HEK293T (cell line): Measurements from ENCODE around the gene AUNIP.

Experiments used
- CTCF ChIA-PET: fragments of 350-600 bp; formaldehyde crosslinking; extraction: SDS; loops from one replicate; lab custom pipeline; 2021; ENCODE audit warnings: antibody characterized with exemption, inconsistent platforms; lab: Yijun Ruan, JAX
- POLR2A ChIA-PET: fragments of 350-600 bp; formaldehyde crosslinking; extraction: SDS; loops from one replicate; lab custom pipeline; 2020; ENCODE audit warnings: antibody characterized with exemption, inconsistent platforms; lab: Yijun Ruan, JAX
- DNase-seq: peaks from one replicate; pipeline ENCODE4 v3.0.0; 2012; ENCODE audit warnings: mixed read lengths; ENCODE audit errors: extremely low spot score
- ARNT ChIP-seq: fragments of 450-650 bp; IDR thresholded peaks from 2 replicates; pipeline ENCODE4 v1.6.1; 2017; ENCODE audit warnings: mild to moderate bottlenecking
- BHLHE40 ChIP-seq: fragments of 450-650 bp; IDR thresholded peaks from 2 replicates; pipeline ENCODE4 v1.6.1; 2016; ENCODE audit warnings: mild to moderate bottlenecking, moderate library complexity, borderline replicate concordance
- CTBP1 ChIP-seq: fragments of 450-650 bp; IDR thresholded peaks from 2 replicates; pipeline ENCODE4 v1.6.1; 2016; ENCODE audit warnings: borderline replicate concordance
- ELF4 ChIP-seq: fragments of 450-650 bp; IDR thresholded peaks from 2 replicates; pipeline ENCODE4 v1.6.1; 2017; ENCODE audit warnings: antibody characterized with exemption
- FOXA1 ChIP-seq: fragments of 450-650 bp; IDR thresholded peaks from 2 replicates; pipeline ENCODE4 v1.6.1; 2016; ENCODE audit warnings: mild to moderate bottlenecking
- FOXK2 ChIP-seq: fragments of 450-650 bp; IDR thresholded peaks from 2 replicates; pipeline ENCODE4 v1.6.1; 2016; ENCODE audit warnings: mild to moderate bottlenecking
- FOXM1 ChIP-seq: fragments of 450-650 bp; IDR thresholded peaks from 2 replicates; pipeline ENCODE4 v1.6.1; 2017; ENCODE audit warnings: mild to moderate bottlenecking, borderline replicate concordance
- HDGF ChIP-seq: fragments of 450-650 bp; IDR thresholded peaks from 2 replicates; pipeline ENCODE4 v1.6.1; 2017; ENCODE audit warnings: antibody characterized with exemption, borderline replicate concordance
- L3MBTL2 ChIP-seq: fragments of 450-650 bp; conservative IDR thresholded peaks from 2 replicates; pipeline ENCODE4 v1.6.1; 2016; ENCODE audit warnings: mild to moderate bottlenecking
- LEF1 ChIP-seq: fragments of 450-650 bp; IDR thresholded peaks from 2 replicates; pipeline ENCODE4 v1.6.1; 2017; ENCODE audit warnings: mild to moderate bottlenecking, borderline replicate concordance
- NFRKB ChIP-seq: fragments of 450-650 bp; IDR thresholded peaks from 2 replicates; pipeline ENCODE4 v1.6.1; 2016; ENCODE audit warnings: mild to moderate bottlenecking, moderate library complexity
- PKNOX1 ChIP-seq: fragments of 450-650 bp; IDR thresholded peaks from 2 replicates; pipeline ENCODE4 v1.6.1; 2016
- SP1 ChIP-seq: fragments of 450-650 bp; IDR thresholded peaks from 2 replicates; pipeline ENCODE4 v1.6.1; 2017
- SUZ12 ChIP-seq: fragments of 450-650 bp; IDR thresholded peaks from 2 replicates; pipeline ENCODE4 v1.6.1; 2016; ENCODE audit warnings: mild to moderate bottlenecking
- TARDBP ChIP-seq: fragments of 450-650 bp; IDR thresholded peaks from 2 replicates; pipeline ENCODE4 v1.6.1; 2016
- ZNF384 ChIP-seq: fragments of 450-650 bp; IDR thresholded peaks from 2 replicates; pipeline ENCODE4 v1.6.1; 2016

Gene AUNIP

DNA sequence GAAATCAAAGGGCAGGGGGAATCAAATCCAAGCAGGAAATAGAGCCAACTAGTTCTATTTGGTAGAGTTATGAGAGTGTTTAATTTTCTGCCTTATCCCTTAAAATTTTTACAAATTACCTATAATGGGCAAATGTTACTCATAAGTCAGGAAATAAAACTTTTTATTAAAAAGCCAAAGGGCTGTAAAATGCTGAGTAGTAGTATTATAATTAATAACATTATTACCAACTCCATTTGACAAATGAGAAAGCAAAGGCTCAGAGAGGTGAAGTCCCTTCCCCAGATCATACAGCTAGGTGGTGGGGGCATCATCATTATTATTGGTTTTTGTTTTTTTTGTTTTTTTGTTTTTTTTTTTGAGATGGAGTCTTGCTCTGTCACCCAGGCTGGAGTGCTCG, 55.9 kb downstream of the AUNIP start:
- POLR2A ChIA-PET, result interaction anchor here (0.9 to 1.1 kb wide), 2 partner anchors 205 to 571 kb away, joined by 3 read pairs; partner anchors contain the start of gene SYF2

GRCh38 chr1:25802915-25803314, 56.3 kb downstream of the AUNIP start:
- TF ChIP-seq HDGF (no peak), FOXK2 (no peak), ZNF384 (no peak), BHLHE40 (no peak), ARNT (no peak), TARDBP (no peak), PKNOX1 (no peak), NFRKB (no peak), SP1 (no peak), SUZ12 (no peak), ELF4 (no peak), FOXM1 (no peak), CTBP1 (no peak), FOXA1 (no peak), L3MBTL2 (no peak), LEF1 (no peak)
- CTCF ChIA-PET, result interaction anchor here (1.1 kb wide), 1 partner anchor 210 kb away, joined by 4 read pairs; no protein-coding TSS in a partner anchor
- DNase-seq, result no peak
- POLR2A ChIA-PET, result interaction anchor here (0.9 to 1.1 kb wide), 2 partner anchors 205 to 571 kb away, joined by 3 read pairs; partner anchors contain the start of gene SYF2

More for the DNA sequence above, 55.9 kb downstream of the AUNIP start:
- CTCF ChIA-PET, result no interaction called here
- DNase-seq, result no peak
- TF ChIP-seq FOXA1, result no peak
- TF ChIP-seq FOXK2, result no peak
- TF ChIP-seq NFRKB, result no peak
- TF ChIP-seq BHLHE40, result no peak
- TF ChIP-seq HDGF, result no peak
- no peak for TF ChIP-seq ELF4
- TF ChIP-seq PKNOX1, result no peak
- no peak for TF ChIP-seq SUZ12
- no peak for TF ChIP-seq TARDBP
- no peak for TF ChIP-seq FOXM1
- TF ChIP-seq SP1, result no peak
- no peak for TF ChIP-seq ZNF384
- no peak for TF ChIP-seq LEF1
- no peak for TF ChIP-seq ARNT
- TF ChIP-seq L3MBTL2, result no peak
- TF ChIP-seq CTBP1, result no peak

- DNase-seq, result no peak
- POLR2A ChIA-PET, result interaction anchor here (0.8 to 2.3 kb wide), 7 partner anchors 9 to 295 kb away, joined by 3 to 14 read pairs (median 3); no protein-coding TSS in a partner anchor
- no peak for TF ChIP-seq L3MBTL2
Observed at GRCh38 chr1:25800703-25801377, 58.4 kb downstream of the AUNIP start.

GRCh38 chr1:25799935-25800702, 59.1 kb downstream of the AUNIP start, which contains the start of gene SELENON:
Gene SELENON, plus strand, starts transcription at chr1:25800193. Its CDS starts 38 bp downstream, at chr1:25800231.
- DNase-seq, result peak; percentile 71
- ChIA-PET CTCF (no interaction called here), POLR2A (interaction anchor here (0.8 to 2.3 kb wide), 7 partner anchors 10 to 295 kb away, joined by 3 to 14 read pairs (median 3); no protein-coding TSS in a partner anchor)
- TF ChIP-seq ARNT (no peak), HDGF (no peak), L3MBTL2 (no peak), LEF1 (no peak), FOXK2 (no peak), NFRKB (no peak), SUZ12 (no peak), SP1 (no peak)

More at GRCh38 chr1:25800703-25801377, 58.4 kb downstream of the AUNIP start:
- CTCF ChIA-PET, result no interaction called here

DNA sequence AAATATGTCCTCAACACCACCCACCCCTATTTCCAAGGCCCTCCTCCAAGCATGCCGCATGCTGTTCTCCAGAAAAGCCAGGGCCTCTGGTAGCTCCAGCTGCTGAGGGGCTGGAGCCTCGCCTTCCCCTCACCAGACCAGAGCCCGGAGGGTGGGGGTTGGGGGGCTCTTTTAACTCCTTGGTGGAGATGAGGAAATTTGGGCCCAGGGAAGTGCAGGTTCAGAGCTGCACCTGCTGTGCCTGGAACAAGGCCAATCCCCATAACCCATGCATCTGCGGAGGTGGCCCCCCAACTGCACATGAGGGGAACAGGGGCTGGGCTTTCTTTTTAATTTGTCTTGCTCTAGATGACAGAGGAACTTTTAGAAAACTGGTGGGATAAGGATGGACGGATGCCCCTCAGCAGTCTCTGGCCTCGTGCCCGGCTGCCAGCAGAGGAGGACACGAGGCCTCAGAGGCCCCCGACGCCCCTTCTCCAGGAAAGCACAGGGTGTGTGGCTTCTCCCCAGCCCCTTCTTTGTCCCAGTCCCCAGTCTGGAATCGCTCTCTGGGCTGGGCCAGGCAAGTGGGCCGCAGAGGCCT, 59.8 kb downstream of the AUNIP start:
- DNase-seq, result no peak
- TF ChIP-seq L3MBTL2 (peak; percentile 57), PKNOX1 (no peak)
- POLR2A ChIA-PET, result interaction anchor here (1.4 to 2.3 kb wide), 3 partner anchors 10 to 294 kb away, joined by 3 to 14 read pairs (median 3); no protein-coding TSS in a partner anchor
- CTCF ChIA-PET, result no interaction called here
